SK-N-SH treated with all-trans-retinoic acid at 6 μM for 48 hours (cell line): ENCODE measurements around the gene USP28.

ENCODE experiments used
- ARNTL ChIP-seq: fragments of 450-650 bp; formaldehyde crosslinking; IDR thresholded peaks from 2 replicates; pipeline ENCODE4 v1.5.0; 2020; ENCODE audit warnings: low read depth, mild to moderate bottlenecking, moderate library complexity, borderline replicate concordance
- PATZ1 ChIP-seq: fragments of 250-450 bp; sonication (Bioruptor Pico); IDR thresholded peaks from 2 replicates; pipeline ENCODE4 v1.8.0; 2020; ENCODE audit warnings: mild to moderate bottlenecking, moderate library complexity, borderline replicate concordance
- POU6F1 ChIP-seq: fragments of 250-450 bp; sonication (Bioruptor Pico); IDR thresholded peaks from 2 replicates; pipeline ENCODE4 v1.8.0; 2021; ENCODE audit warnings: low read depth, mild to moderate bottlenecking, moderate library complexity, borderline replicate concordance
- SNAI2 ChIP-seq: fragments of 250-450 bp; sonication (Bioruptor Pico); IDR thresholded peaks from 2 replicates; pipeline ENCODE4 v1.5.0; 2020; ENCODE audit warnings: mild to moderate bottlenecking, moderate library complexity
- TOX ChIP-seq: fragments of 250-450 bp; sonication (Bioruptor Pico); IDR thresholded peaks from 2 replicates; pipeline ENCODE4 v1.8.0; 2021; ENCODE audit warnings: mild to moderate bottlenecking, moderate library complexity, borderline replicate concordance
- ZFP3 ChIP-seq: fragments of 250-450 bp; sonication (Bioruptor Pico); IDR thresholded peaks from 2 replicates; pipeline ENCODE4 v1.5.0; 2020; ENCODE audit warnings: mild to moderate bottlenecking, moderate library complexity
- ZNF8 ChIP-seq: fragments of 450-650 bp; formaldehyde crosslinking; IDR thresholded peaks from 2 replicates; pipeline ENCODE4 v1.5.0; 2020; ENCODE audit warnings: mild to moderate bottlenecking, moderate library complexity

- no peak for TF ChIP-seq POU6F1 (CRISPR knock-in tag)
- TF ChIP-seq ARNTL (CRISPR knock-in tag), result no peak
- TF ChIP-seq SNAI2, result no peak
- TF ChIP-seq ZNF8, result no peak
- no peak for TF ChIP-seq TOX (CRISPR knock-in tag)
- TF ChIP-seq ZFP3 (CRISPR knock-in tag), result no peak
- no peak for TF ChIP-seq PATZ1 (CRISPR knock-in tag)
Measured at GRCh38 chr11:113806406-113806805, 69.0 kb downstream of the USP28 start.
